ENCODE results near the gene CES1. TPM values are rescaled to one million over a fixed set of nuclear protein-coding genes. Genes with fewer than 3 reads are reported as not detected.
"Not testable (repeated sequence)": the region's sequence is repeated elsewhere in the genome, so short reads cannot be mapped to it uniquely, and the experiment has no call there.

Gene CES1
- total RNA-seq, 1 donor from 2014 or later: 29.1 TPM

DNA sequence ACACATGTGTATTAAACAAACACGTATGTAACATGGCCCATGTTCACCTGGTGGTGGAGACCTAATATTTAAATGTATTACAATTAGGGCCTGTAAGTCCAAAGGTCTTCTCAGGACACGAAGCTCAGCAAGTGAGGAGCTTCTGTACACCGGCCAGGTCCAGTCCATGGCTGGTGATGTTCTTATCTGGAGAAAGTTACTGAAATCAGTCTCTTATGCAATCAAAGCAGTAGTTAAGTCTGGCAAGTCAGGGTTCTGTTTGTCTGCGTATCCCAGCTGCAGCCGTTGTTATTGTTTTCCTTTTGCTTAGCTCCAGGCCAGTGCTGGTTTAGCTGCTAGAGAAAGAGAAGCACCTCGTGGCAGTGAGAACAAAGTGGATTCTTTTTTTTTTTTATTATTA lies 41.4 kb downstream of the CES1 start:
- H3K4me3 ChIP-seq; intact Hi-C loops (cut with micrococcal nuclease); H3K27ac ChIP-seq (replicated peaks); H3K27me3 ChIP-seq (ENCODE audit: low read depth); DNase-seq; H3K4me1 ChIP-seq; H3K9me3 ChIP-seq (replicated peaks); H3K36me3 ChIP-seq: not testable (repeated sequence)

DNA sequence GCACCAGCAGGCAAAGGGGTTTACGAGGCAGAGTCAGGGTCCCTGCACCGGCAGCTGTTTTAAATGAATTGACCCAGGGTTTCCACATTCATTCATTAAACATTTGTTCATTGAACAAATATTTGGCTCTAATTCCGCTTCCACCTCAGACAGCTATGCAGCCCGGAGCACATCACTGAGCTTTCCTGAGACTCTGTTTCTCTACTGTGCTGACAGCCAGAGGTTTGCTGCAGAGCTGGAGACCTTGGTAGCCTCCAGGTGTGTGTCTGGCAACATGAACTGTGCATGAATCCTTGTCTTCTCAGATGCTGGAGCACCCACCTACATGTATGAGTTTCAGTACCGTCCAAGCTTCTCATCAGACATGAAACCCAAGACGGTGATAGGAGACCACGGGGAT lies 42.7 kb downstream of the CES1 start:
- H3K4me1 ChIP-seq; intact Hi-C loops (cut with micrococcal nuclease); H3K27ac ChIP-seq (replicated peaks); H3K36me3 ChIP-seq; H3K27me3 ChIP-seq (ENCODE audit: low read depth); H3K4me3 ChIP-seq; DNase-seq; H3K9me3 ChIP-seq (replicated peaks): not testable (repeated sequence)

DNA sequence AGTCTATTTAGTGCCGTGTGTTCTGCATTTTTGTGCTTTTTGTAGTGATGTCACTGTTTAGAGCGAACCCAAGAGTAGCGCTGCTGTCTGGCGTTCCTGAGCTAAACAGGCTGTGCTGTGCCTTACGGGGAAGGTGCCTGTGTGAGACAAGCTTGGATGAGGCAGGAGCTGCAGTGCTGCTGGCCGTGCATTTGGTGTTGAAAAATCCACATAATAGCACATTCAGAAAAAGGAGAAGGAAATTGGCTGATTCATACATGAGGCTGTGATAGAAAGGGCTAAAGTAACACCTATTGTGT lies 50.2 kb downstream of the CES1 start:
- H3K4me1 ChIP-seq; DNase-seq; H3K27ac ChIP-seq (replicated peaks); H3K4me3 ChIP-seq; intact Hi-C loops (cut with micrococcal nuclease); H3K9me3 ChIP-seq (replicated peaks); H3K36me3 ChIP-seq: not testable (repeated sequence)
- H3K27me3 ChIP-seq (ENCODE audit: low read depth): peaks cover 12% of the 10 kb centered on the region

DNA sequence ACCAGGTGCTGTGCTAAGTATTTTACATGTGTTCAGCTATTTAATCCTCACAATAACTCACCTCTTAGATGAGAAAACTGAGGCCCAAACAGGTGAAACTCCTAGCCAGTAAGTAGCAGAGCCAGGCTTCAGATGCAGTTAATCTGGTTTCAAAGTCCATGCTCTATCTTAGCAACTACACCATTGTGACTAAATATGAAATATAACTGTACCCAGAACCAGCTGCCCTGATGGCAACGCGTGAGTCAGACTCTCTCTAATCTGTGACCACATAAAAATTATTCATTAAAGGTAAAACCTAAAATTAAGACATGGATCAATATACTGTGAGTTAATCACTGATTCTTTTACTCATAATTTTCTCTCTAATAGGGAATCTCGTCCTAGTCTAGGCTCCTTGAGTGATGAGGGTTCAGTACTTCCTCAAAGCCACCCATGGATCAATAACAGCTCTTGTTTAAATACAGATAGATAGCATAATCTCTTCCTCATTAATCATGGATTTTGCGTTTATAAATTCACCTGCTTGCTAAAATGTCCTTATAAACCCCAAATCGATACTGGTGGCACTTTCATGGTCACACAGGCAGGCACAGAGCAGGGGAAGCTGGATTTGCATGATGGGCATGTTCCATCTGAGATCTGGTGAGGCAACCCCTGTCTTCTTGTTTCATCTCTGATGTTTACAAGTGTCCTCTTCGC lies 50.7 kb downstream of the CES1 start:
- H3K9me3 ChIP-seq (replicated peaks); H3K36me3 ChIP-seq; H3K4me1 ChIP-seq; H3K4me3 ChIP-seq; DNase-seq; H3K27ac ChIP-seq (replicated peaks); intact Hi-C loops (cut with micrococcal nuclease): not testable (repeated sequence)
- peaks cover 12% of the 10 kb centered on the region for H3K27me3 ChIP-seq (ENCODE audit: low read depth)

DNA sequence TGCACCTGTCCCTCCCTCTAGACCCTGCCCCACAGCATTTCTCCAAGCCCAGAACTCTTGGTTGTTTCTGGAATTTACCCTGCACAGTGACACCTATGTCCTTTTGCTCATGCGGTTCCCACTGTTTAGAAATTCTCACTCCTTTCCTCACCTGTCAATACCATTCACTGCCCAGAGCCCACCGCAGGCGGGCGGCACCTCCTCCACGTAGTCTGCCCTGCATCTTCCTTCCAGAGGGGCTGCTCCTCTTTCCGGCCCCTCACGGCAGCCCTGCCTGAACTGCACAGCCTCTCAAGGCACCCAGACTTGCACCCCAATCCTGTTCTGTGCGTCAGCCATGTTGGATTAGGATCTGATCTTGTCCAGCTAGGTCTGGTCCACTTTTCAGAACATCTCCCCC lies 51.4 kb downstream of the CES1 start:
- H3K4me3 ChIP-seq; H3K4me1 ChIP-seq; H3K9me3 ChIP-seq (replicated peaks); H3K27ac ChIP-seq (replicated peaks); H3K36me3 ChIP-seq; intact Hi-C loops (cut with micrococcal nuclease); DNase-seq: not testable (repeated sequence)
- peaks cover 12% of the 10 kb centered on the region for H3K27me3 ChIP-seq (ENCODE audit: low read depth)

DNA sequence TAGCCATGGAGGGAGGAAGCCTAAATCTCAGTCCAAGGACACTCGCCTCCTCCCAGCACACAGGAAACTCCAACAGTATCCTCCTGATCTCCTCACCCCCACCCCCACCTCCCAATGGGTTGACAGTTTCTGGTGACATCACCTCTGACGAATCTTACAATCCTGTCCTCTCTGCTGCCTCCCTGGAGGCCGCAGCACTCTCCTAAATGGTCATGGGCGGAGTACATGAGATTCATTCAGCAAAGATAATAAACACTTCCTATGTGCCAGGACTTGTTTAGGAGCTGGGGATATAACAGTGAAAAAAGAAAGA lies 52.8 kb downstream of the CES1 start:
- H3K27ac ChIP-seq (replicated peaks); DNase-seq; H3K4me1 ChIP-seq; intact Hi-C loops (cut with micrococcal nuclease); H3K9me3 ChIP-seq (replicated peaks); H3K36me3 ChIP-seq; H3K4me3 ChIP-seq: not testable (repeated sequence)
- peaks cover 11% of the 10 kb centered on the region for H3K27me3 ChIP-seq (ENCODE audit: low read depth)

DNA sequence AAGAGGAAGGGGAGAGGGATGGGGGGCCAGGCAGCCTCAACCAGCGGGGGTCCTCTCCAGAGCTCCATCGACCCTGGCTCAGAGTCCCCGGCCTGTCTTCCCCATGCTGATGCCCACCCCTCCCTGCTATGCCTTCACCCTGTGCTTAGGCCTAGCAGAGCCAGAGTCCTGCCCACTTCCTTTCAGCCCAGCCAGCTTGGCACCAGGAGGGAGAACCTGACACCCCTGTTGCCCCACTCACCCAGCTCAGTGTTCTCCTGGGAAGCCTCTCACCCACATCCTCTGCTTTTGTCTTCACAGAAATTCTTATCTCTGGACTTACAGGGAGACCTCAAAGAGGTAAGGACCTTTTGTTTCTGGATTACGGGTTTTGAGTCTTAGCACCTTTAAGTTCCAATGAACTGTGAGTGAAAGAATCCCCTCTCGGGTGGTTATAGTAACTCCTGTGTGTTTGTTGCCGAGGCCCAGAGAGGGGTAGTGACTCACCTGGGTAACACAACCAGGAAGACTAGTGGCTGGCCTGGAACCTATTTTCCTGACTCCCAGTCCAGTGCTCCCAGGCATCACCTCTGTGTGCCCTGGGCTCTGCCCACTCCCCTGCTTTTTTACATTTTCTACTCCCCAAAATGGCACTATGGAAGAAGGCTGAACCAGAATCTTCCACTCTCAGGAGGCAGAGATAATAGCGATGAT lies 53.3 kb downstream of the CES1 start:
- no peaks in the 10 kb centered on the region for H3K36me3 ChIP-seq
- no peaks in the 10 kb centered on the region for H3K4me1 ChIP-seq
- H3K4me3 ChIP-seq: no peak overlapping the region
- DNase-seq: no peak
- TF ChIP-seq, protein P1, sequence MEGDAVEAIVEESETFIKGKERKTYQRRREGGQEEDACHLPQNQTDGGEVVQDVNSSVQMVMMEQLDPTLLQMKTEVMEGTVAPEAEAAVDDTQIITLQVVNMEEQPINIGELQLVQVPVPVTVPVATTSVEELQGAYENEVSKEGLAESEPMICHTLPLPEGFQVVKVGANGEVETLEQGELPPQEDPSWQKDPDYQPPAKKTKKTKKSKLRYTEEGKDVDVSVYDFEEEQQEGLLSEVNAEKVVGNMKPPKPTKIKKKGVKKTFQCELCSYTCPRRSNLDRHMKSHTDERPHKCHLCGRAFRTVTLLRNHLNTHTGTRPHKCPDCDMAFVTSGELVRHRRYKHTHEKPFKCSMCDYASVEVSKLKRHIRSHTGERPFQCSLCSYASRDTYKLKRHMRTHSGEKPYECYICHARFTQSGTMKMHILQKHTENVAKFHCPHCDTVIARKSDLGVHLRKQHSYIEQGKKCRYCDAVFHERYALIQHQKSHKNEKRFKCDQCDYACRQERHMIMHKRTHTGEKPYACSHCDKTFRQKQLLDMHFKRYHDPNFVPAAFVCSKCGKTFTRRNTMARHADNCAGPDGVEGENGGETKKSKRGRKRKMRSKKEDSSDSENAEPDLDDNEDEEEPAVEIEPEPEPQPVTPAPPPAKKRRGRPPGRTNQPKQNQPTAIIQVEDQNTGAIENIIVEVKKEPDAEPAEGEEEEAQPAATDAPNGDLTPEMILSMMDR (IDR thresholded peaks at IDR 0.05; ENCODE audit: borderline replicate concordance): no peak
- intact Hi-C loops (cut with micrococcal nuclease): no loop called here
- no peaks in the 10 kb centered on the region for H3K9me3 ChIP-seq (replicated peaks)
- peaks cover 7% of the 10 kb centered on the region for H3K27me3 ChIP-seq (ENCODE audit: low read depth)
- H3K27ac ChIP-seq (replicated peaks): no peak overlapping the region

DNA sequence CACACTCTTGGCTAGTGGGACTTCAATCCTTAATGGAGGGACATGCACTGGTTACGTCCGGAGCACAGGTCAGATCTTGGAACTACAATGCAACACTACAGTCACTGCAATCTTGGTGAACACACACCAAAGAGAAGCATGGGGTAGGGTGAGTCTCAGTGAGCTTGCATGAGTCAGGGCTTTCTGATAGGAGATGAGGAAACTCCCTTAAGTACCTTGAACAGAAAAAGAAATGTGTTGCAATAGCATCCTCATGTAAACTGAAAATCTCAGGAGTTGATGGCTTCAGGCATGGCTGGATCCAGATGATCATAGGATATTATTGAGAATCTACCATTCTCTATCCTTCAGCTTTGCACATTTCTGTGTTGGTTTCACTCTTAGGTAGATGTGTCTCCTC lies 54.1 kb downstream of the CES1 start:
- peaks cover 11% of the 10 kb centered on the region for H3K27me3 ChIP-seq (ENCODE audit: low read depth)
- TF ChIP-seq, protein P1 (IDR thresholded peaks at IDR 0.05; ENCODE audit: borderline replicate concordance): no peak
- H3K36me3 ChIP-seq: no peaks in the 10 kb centered on the region
- H3K4me1 ChIP-seq: no peaks in the 10 kb centered on the region
- no peak overlapping the region for H3K4me3 ChIP-seq
- intact Hi-C loops (cut with micrococcal nuclease): no loop called here
- H3K9me3 ChIP-seq (replicated peaks): no peaks in the 10 kb centered on the region
- H3K27ac ChIP-seq (replicated peaks): no peak overlapping the region
- no peak for DNase-seq

Data from left ventricle myocardium inferior (tissue), 1 donor.